HuH-7.5 (cell line): ENCODE results near the gene PIGU.

Source experiments
- DNase-seq: peaks from one replicate; pipeline ENCODE4 v3.0.0; 2011; ENCODE audit warnings: low spot score

The PIGU gene

GRCh38 chr20:34578521-34578920 lies 98.4 kb downstream of the PIGU start:
- DNase-seq = no peak

- no peak for DNase-seq
Measured at GRCh38 chr20:34578025-34578424, 98.9 kb downstream of the PIGU start.

- DNase-seq = no peak
Measured at GRCh38 chr20:34577061-34577460, 99.8 kb downstream of the PIGU start.

- no peak for DNase-seq
Measured at GRCh38 chr20:34575756-34576155, 101.1 kb downstream of the PIGU start.

- no peak for DNase-seq
Measured at GRCh38 chr20:34575271-34575670, 101.6 kb downstream of the PIGU start.

GRCh38 chr20:34574861-34575260 lies 102.0 kb downstream of the PIGU start:
- DNase-seq = no peak

- no peak for DNase-seq
Measured at GRCh38 chr20:34574426-34574825, 102.5 kb downstream of the PIGU start.

- no peak for DNase-seq
Measured at GRCh38 chr20:34573541-34574300, 103.2 kb downstream of the PIGU start.

GRCh38 chr20:34571753-34572152 lies 105.1 kb downstream of the PIGU start:
- DNase-seq = no peak

- DNase-seq = no peak
Measured at GRCh38 chr20:34570859-34571306, 106.0 kb downstream of the PIGU start.

GRCh38 chr20:34569598-34569997 lies 107.3 kb downstream of the PIGU start:
- DNase-seq = no peak

- no peak for DNase-seq
Measured at GRCh38 chr20:34567892-34568865, 108.7 kb downstream of the PIGU start.

- no peak for DNase-seq
Measured at GRCh38 chr20:34566978-34567891, 109.7 kb downstream of the PIGU start.

- no peak for DNase-seq
Measured at GRCh38 chr20:34564833-34565232, 112.1 kb downstream of the PIGU start.

- peak; percentile 62 for DNase-seq
Measured at GRCh38 chr20:34562641-34563040, 114.3 kb downstream of the PIGU start.

GRCh38 chr20:34561661-34562060 lies 115.2 kb downstream of the PIGU start:
- no peak for DNase-seq

- no peak for DNase-seq
Measured at GRCh38 chr20:34560614-34561013, 116.3 kb downstream of the PIGU start.

GRCh38 chr20:34560141-34560523 lies 116.8 kb downstream of the PIGU start:
- no peak for DNase-seq

GRCh38 chr20:34559311-34560140 lies 117.4 kb downstream of the PIGU start:
- no peak for DNase-seq

- no peak for DNase-seq
Measured at GRCh38 chr20:34558320-34559218, 118.3 kb downstream of the PIGU start, which contains the start of gene MAP1LC3A. Gene MAP1LC3A, plus strand, starts transcription at chr20:34558718. Its CDS starts 151 bp downstream, at chr20:34558869.
